ENCODE data around the gene YY1AP1.
"Not testable (repeated sequence)": the region's sequence is repeated elsewhere in the genome, so short reads cannot be mapped to it uniquely, and the experiment has no call there.

DNA sequence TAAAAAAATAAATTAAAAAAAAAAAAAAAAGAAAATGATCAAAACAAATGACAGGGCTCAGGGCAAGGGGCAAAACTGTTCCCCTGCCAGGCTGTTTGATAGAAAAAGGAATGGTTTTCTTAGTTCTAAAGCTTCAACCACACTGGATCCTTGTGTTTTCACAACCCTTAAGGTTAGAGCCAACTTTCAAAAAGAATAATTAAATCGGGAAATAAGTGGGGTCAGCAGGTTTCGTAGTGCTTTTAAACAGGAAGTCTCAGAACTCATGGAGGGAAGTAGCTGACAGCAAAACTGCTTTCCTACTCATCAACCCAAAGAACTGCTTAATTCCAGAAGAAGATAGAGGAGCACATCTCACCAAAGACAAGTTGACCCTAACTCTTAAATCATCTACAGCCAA lies 13.1 kb upstream of the YY1AP1 start:
- not testable (repeated sequence) for TF ChIP-seq POLR2AphosphoS5 (IDR thresholded peaks at IDR 0.05; ENCODE audit: low read depth)
- TF ChIP-seq, protein P1, sequence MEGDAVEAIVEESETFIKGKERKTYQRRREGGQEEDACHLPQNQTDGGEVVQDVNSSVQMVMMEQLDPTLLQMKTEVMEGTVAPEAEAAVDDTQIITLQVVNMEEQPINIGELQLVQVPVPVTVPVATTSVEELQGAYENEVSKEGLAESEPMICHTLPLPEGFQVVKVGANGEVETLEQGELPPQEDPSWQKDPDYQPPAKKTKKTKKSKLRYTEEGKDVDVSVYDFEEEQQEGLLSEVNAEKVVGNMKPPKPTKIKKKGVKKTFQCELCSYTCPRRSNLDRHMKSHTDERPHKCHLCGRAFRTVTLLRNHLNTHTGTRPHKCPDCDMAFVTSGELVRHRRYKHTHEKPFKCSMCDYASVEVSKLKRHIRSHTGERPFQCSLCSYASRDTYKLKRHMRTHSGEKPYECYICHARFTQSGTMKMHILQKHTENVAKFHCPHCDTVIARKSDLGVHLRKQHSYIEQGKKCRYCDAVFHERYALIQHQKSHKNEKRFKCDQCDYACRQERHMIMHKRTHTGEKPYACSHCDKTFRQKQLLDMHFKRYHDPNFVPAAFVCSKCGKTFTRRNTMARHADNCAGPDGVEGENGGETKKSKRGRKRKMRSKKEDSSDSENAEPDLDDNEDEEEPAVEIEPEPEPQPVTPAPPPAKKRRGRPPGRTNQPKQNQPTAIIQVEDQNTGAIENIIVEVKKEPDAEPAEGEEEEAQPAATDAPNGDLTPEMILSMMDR (IDR thresholded peaks at IDR 0.05; ENCODE audit: insufficient read depth, low read length): not testable (repeated sequence)

Data from HL-60 (cell line).